ELR (cell line): ENCODE results near the gene VPS8.

ENCODE experiments used
- DNase-seq: peaks from one replicate; pipeline ENCODE4 v3.0.0-alpha.2; 2015; ENCODE audit warnings: low read depth

The VPS8 gene

GRCh38 chr3:185090811-185091210 lies 278.8 kb downstream of the VPS8 start:
- DNase-seq = no peak

- no peak for DNase-seq
Observed at GRCh38 chr3:185093116-185093515, 281.1 kb downstream of the VPS8 start.

DNA sequence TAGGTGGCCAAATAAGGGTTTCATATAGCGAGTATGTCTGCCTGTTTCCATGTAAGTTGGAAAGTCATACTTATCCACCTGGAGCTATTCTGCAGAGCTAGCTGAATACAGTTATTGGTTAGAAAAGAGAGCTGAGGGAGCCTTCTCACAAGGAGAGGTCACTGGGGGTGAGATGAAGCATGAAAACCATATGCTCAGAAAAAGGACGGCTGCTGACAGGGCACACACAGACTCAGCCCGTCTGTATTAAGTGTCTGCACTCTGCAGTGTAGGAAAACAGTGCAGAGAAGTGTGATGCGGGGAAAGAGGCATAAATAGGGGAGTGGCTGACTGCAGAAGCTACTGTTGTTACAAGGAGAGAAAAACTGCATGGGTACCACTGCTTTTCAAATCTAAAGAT lies 282.7 kb downstream of the VPS8 start:
- DNase-seq = no peak
